Spleen (tissue), 7 donors: ENCODE measurements around the gene PGLYRP2.

Source experiments
- POLR2A ChIP-seq, 3 donors: fragments of 450-650 bp; IDR thresholded peaks; one replicate each; pipeline ENCODE4 v1.5.1; 2017; ENCODE audit warnings: antibody characterized with exemption in 3 of 3, mild to moderate bottlenecking in 1 of 3
- POLR2AphosphoS5 ChIP-seq, 3 donors: sonication (generic); formaldehyde crosslinking; IDR thresholded peaks; one replicate each; pipeline ENCODE4 v1.5.1; 2017; ENCODE audit warnings: antibody characterized with exemption in 3 of 3
- TF ChIP-seq, protein P1 (sequence below), 11 experiments: fragments of 200-600 bp in 7 of 11; fragments of 450-650 bp in 4 of 11; sonication (generic) in 4 of 11; IDR thresholded peaks in 8 of 11; conservative IDR thresholded peaks in 3 of 11; 1 replicate in 7 of 11; 2 replicates in 4 of 11; pipeline versions ENCODE4 v1.4.0 to v1.8.0; 2016 to 2021; ENCODE audit warnings: antibody characterized with exemption in 11 of 11, inconsistent platforms in 4 of 11, mild to moderate bottlenecking in 1 of 11
- donor health status: DM: no; HTN: no; CAD: no; lungs with moderate emphysema.
- donor health status: DM: no; HTN: no; CAD: no.
- donor health status: DM: no; HTN: no; CAD: no.

DNA sequence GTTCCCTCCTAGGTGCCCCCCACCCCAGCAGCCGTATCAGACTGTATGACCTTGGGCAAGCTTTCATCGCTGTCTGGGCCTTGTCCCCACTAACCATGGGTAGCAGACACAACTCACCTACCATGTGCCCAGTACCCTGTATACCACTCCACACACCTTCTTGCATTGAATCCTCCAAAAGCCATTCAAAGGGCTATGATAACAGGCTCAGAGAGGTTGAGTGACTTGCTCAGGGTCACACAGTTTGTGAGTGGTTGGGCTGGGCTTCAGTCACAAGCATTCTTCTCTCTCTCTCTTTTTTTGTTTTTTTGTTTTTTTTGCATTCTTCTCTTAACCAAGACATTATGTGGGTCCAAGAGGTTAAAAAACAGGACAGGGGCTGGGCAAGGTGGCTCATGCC is 17.6 kb downstream of the PGLYRP2 start:
- TF ChIP-seq, protein P1, sequence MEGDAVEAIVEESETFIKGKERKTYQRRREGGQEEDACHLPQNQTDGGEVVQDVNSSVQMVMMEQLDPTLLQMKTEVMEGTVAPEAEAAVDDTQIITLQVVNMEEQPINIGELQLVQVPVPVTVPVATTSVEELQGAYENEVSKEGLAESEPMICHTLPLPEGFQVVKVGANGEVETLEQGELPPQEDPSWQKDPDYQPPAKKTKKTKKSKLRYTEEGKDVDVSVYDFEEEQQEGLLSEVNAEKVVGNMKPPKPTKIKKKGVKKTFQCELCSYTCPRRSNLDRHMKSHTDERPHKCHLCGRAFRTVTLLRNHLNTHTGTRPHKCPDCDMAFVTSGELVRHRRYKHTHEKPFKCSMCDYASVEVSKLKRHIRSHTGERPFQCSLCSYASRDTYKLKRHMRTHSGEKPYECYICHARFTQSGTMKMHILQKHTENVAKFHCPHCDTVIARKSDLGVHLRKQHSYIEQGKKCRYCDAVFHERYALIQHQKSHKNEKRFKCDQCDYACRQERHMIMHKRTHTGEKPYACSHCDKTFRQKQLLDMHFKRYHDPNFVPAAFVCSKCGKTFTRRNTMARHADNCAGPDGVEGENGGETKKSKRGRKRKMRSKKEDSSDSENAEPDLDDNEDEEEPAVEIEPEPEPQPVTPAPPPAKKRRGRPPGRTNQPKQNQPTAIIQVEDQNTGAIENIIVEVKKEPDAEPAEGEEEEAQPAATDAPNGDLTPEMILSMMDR (IDR thresholded peaks at IDR 0.05 in 8 of 11, conservative IDR thresholded peaks at IDR 0.05 in 3 of 11): no peak
- no peak for TF ChIP-seq POLR2A (IDR thresholded peaks at IDR 0.05)
- no peak for TF ChIP-seq POLR2AphosphoS5 (IDR thresholded peaks at IDR 0.05)
